HTERT RPE-1 (cell line): ENCODE measurements around the gene HTR3C.
"Not testable (repeated sequence)": the region's sequence is repeated elsewhere in the genome, so short reads cannot be mapped to it uniquely, and the experiment has no call there.

Experiments
- in situ Hi-C: fragments of 300-500 bp; cut with MboI; formaldehyde crosslinking; loops from 4 replicates; pipeline ENCODE4 v1.14.3; 2020; ENCODE audit warnings: low sequenced_read_pairs

Gene HTR3C

DNA sequence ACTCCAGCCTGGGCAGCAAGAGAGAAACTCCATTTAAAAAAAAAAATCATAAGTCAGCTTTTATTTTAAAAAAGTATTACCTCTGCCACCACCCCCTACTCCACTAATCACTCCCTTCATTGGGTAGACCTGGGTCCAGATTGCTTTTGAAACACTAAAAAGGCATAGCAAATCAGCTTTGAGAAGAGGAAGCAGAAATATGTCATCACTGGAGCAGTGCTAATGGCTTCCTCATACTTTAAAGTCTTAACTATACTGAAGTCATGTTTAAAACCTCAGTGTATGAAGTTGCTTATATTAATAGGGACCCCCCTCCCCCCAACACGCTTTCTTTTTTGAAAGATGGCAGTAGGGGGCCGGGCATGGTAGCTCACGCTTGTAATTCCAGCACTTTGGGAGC lies 22.3 kb upstream of the HTR3C start:
- in situ Hi-C loops = no loop called here

DNA sequence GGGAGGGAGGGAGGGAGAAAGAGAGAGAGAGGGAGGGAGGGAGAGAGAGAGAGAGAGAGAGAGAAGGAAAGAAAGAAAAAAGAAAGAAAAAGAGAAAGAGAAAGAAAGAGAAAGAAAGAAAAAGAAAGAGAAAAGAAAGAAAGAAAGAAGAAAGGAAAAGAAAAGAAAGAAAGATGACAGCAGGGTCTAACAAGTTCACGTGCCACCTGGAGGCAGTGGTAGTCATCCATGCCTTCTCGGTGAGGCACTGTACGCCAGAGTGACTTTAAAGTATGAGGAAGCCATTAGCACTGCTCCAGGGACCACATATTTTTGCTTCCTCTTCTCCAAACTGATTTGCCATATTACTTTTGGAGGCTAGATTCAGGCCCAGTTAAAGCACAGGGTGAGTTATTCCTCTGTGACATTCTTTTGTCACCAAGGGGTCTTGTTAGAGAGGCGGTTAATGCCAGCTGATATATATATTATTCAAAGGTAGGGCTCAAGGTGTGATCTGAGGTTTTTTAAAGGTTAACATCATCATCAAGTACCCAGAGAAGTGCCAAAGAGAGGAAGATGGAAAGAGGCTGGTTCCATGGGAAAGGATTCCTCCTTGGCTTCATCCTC lies 21.6 kb upstream of the HTR3C start, which contains the start of gene HTR3D:
TSS of gene HTR3D (plus strand) at position 556 of the 606 bp plus-strand sequence. CDS start at position 556, 0 bp downstream.
- in situ Hi-C loops = no loop called here

DNA sequence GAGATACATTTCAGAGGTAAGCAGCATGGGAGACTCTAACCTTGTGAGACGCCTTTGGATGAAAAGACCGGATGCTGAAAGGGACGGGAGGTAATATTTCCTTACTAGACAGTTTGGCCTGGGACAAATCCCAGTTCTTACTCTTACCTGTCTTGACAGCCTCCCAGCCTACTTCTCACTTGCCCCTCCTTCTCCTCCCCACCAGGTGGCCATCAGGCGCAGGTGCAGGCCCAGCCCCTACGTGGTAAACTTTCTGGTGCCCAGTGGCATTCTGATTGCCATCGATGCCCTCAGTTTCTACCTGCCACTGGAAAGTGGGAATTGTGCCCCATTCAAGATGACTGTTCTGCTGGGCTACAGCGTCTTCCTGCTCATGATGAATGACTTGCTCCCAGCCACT lies 15.0 kb upstream of the HTR3C start:
- in situ Hi-C loops = no loop called here

- in situ Hi-C loops = not testable (repeated sequence)
Measured at GRCh38 chr3:184038307-184038706, 14.5 kb upstream of the HTR3C start.

DNA sequence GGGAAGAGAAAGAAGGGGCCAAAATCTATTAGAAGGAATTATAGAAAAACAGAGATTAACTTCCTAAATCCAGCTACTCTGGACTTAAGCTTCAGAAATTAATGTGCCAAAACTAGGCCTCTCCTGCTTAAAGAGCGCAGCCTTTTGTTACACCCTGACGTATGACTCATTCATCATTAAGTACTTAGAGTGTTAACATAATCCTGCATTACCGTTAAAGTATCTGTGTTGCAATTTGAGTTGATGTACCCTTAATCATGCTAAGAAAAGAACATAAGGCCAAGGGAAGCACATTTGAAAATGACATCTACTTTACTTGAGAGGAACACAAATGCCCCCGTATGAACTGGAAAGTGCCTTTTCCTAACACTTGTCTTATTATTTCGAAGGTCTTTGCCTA lies 13.4 kb upstream of the HTR3C start:
- in situ Hi-C loops = no loop called here

GRCh38 chr3:184040010-184040409 lies 12.8 kb upstream of the HTR3C start:
- in situ Hi-C loops = no loop called here

- in situ Hi-C loops = no loop called here
Measured at GRCh38 chr3:184042617-184043016, 10.2 kb upstream of the HTR3C start.

GRCh38 chr3:184045995-184046394 lies 6.9 kb upstream of the HTR3C start:
- in situ Hi-C loops = no loop called here

DNA sequence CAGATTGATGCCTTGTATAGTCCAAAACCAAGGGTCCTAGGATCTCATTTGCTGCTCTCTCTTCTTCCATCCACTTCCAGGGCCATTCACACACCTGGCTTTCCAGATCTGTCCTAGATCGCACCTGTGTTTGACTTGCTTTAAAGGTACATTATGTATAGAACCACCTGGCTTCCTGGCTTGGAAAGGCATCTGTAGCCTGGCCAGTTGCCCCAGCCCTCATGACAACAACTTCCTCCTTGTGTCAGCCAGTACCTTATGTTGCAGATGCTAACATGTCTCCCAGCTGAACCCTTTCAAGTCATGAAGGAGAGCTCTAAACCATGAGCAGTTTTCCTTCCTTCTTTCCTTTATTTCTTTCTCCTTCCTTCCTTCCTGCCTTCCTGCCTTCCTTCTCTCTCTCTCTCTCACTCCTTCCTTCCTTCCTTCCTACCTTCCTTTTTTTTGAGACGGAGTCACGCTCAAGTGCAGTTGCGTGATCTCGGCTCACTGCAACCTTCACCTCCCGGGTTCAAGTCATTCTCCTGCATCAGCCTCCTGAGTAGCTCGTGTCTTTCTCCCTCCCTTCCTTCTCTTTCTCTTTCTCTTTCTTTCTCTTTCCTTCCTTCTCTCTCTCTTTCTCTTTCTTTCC lies 2.5 kb upstream of the HTR3C start:
- in situ Hi-C loops = no loop called here

DNA sequence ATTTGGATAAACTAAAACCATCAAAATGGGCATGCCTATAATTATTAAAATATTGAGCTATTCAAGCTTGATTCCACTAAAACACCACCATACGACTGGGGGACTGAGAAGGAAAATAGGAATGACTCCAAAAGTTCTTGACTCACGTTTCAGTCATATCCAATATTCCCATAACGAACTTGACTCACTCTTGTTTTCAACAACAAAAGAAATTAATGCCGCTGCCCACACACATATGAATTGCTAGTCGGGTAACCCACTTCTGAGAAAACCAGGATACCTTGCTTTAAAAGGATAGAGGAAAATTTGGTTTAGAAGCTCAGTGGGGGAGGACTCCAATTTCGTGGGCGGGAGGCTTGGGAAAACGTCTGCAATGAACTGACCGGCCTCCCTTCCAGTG lies 5.2 kb downstream of the HTR3C start:
- in situ Hi-C loops = no loop called here

DNA sequence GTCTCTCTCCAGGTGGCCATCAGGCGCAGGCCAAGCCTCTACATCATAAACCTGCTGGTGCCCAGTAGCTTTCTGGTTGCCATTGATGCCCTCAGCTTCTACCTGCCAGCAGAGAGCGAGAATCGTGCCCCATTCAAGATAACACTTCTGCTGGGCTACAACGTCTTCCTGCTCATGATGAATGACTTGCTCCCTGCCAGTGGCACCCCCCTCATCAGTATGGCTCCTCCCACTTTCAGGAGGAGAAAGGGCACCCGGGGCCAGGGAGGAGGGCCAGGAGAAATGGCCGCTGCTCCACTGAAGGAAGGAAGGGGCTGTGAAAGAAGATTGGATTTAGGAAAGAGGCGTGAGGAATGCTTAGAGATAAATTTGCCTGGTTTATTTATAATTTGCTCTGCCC lies 6.6 kb downstream of the HTR3C start:
- in situ Hi-C loops = no loop called here

GRCh38 chr3:184062637-184063036 lies 9.8 kb downstream of the HTR3C start:
- in situ Hi-C loops = no loop called here

DNA sequence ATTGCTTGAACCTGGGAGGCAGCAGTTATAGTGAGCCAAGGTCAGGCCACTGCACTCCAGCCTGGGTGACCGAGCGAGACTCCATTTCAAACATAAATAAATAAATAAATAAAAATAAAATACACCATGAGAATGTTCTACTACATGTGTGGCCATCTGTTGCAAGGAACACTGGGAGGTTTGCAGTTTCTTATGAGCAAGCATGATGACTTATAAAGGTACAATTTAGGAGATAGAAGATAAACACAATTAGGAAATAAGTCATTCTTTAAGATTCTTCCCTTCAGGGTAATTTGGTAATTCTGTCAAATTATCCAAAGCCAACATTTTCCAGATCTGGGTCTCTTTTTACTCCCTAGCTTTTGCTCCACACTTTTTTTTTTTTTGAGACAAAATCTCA lies 13.4 kb downstream of the HTR3C start:
- in situ Hi-C loops = no loop called here

- in situ Hi-C loops = no loop called here
Measured at GRCh38 chr3:184067573-184068055, 14.8 kb downstream of the HTR3C start.

- in situ Hi-C loops = no loop called here
Measured at GRCh38 chr3:184068344-184068743, 15.5 kb downstream of the HTR3C start.

DNA sequence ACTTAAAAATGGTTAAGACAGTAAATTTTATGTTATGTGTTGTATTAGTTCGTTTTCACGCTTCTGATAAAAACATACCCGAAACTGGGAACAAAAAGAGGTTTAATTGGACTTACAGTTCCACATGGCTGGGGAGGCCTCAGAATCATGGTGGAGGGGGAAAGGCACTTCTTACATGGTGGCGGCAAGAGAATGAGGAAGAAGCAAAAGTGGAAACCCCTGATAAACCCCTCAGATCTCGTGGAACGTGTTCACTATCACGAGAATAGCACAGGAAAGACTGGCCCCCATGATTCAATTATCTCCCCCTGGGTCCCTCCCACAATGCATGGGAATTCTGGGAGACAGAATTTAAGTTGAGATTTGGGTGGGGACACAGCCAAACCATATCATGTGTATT lies 18.3 kb downstream of the HTR3C start:
- in situ Hi-C loops = not testable (repeated sequence)

- in situ Hi-C loops = no loop called here
Measured at GRCh38 chr3:184073621-184074020, 20.8 kb downstream of the HTR3C start.

DNA sequence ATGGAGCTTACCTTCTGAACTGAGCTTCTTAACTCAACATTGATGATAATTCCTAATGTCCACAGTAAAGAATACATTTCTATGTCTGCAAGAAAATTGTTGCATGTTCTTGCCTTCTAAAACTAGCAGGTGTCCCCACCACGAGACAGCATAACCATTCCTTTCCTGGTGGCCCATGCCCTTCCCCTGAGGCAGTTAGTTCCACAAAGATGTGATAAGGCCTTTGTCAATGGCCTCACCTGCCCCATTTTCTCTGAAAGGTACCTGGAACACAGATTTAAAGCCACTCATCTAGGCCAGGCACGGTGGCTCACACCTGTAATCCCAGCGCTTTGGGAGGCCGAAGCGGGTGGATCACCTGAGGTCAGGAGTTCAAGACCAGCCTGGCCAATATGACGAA lies 23.1 kb downstream of the HTR3C start:
- in situ Hi-C loops = no loop called here

DNA sequence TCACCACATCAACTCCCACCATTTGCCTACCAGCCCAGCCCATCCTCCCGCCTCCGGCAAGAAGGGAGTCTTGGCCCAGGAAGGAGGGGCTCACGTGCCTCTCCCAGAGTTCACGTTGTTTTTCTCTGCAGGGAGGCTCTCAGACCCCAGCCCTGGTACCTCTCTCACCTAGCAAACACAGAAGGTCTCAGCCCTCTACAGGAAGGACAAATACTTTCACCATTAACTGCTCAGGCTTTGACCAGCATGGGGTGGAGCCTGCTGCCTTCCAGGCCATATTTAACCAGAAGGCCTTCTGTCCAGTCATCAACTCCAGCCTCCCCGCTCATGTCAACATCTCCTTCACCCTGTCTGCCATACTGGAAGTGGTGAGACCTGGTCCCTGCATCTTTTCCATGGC lies 25.0 kb downstream of the HTR3C start:
- in situ Hi-C loops = no loop called here

DNA sequence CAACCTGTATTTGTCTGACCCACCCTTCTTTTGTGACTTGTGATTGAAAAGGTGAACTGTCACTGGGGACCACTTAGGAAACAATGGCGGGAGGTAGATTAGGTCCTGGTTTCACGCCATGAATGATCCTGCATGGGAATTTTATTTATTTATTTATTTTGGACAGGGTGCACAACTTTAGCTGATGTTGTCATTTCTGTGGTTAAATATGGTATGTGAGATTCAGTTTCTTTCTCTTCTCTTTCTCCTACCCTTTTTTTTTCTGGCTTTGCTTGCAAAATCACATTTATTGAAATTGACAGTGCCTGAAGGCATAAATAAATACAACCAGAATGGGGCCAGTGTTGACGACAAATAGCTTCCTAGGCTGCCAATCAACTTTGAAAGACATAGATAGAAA lies 26.0 kb downstream of the HTR3C start:
- in situ Hi-C loops = no loop called here

DNA sequence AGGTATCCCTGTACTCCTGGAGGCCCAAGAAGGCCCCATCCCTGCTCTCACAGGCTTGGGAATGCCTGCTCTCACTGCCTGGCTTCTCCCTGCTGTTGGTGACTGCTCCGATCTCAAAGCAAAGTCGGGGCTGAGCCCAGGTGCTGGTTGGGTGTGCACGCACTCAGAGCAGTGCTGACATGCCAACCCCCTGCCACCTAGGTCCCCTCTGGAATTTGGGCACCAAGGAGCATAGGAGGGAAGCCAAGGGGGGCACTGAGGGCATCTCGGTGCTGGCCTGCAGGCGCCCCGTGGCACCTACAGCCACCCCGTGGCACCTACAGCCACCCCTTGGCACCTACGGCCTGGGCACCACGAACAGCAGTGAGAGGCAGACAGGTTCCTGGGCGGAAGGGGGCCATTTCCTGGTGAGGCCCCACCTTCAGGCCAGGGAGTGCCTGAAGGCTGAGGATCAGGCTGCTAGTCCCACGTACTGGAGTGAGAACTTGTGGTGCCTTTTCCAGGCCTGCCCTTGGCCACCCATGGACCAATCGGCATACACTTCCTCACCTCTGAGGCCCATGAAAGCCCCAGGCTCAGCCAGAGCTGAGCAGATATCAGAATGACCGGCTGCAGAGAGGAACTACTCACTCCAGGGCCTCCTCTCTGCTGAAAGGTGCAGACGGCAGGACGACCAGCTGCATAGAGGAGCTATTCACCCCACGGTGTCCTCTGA lies 28.4 kb downstream of the HTR3C start:
- in situ Hi-C loops = no loop called here

DNA sequence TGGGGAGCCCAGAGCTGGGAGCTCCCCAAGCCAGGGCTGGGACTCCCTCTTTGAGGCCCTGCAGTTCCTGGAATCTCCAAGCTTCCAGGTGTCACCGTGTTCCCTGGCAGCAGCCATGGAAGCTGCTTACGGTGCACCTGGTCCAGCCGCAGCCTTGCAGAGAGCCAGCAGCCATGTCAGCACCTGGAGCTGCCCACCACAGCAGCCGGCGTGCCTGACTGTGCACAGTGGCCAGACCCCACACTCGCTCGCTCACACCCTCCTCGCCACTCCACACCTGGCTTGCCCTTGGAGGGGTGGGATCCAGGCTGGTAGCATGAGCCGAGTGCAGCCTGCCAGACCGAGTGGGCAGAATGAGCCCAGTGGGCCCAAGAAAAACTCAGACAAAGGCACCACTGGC lies 29.2 kb downstream of the HTR3C start:
- in situ Hi-C loops = no loop called here
